ACC112 (cell line): ENCODE results near the gene GRK5.

Source experiments
- H2AFZ ChIP-seq: fragments of 200-600 bp; sonication (generic); one replicate; pipeline ENCODE4 v1.6.0; 2017; ENCODE audit warnings: antibody characterized with exemption, low read length; ENCODE audit not compliant: unreplicated experiment
- H3K27ac ChIP-seq: fragments of 200-600 bp; sonication (generic); 2 replicates; pipeline ENCODE4 v1.5.1; 2014; ENCODE audit warnings: low read depth, mild to moderate bottlenecking, antibody characterized with exemption, low read length, moderate library complexity
- H3K27me3 ChIP-seq: fragments of 200-600 bp; sonication (generic); 2 replicates; pipeline ENCODE4 v1.6.1; 2014; ENCODE audit warnings: mild to moderate bottlenecking, antibody characterized with exemption, low read length, moderate library complexity, mixed read lengths; ENCODE audit not compliant: insufficient read depth
- H3K36me3 ChIP-seq: fragments of 200-600 bp; sonication (generic); 2 replicates; pipeline ENCODE4 v1.6.1; 2016; ENCODE audit warnings: mild to moderate bottlenecking, antibody characterized with exemption, low read length, moderate library complexity, mixed read lengths; ENCODE audit not compliant: insufficient read depth
- H3K4me1 ChIP-seq: fragments of 200-600 bp; sonication (generic); one replicate; pipeline ENCODE4 v1.6.1; 2016; ENCODE audit warnings: low read length, mixed read lengths; ENCODE audit not compliant: insufficient read depth, unreplicated experiment, control insufficient read depth
- H3K4me3 ChIP-seq: fragments of 200-600 bp; sonication (generic); 2 replicates; pipeline ENCODE4 v1.5.1; 2014; ENCODE audit warnings: mild to moderate bottlenecking, low read depth, low read length
- H3K79me2 ChIP-seq: fragments of 200-600 bp; sonication (generic); one replicate; pipeline ENCODE4 v1.6.0; 2016; ENCODE audit warnings: low read length; ENCODE audit not compliant: control insufficient read depth, unreplicated experiment, insufficient read depth

GRK5 gene

DNA sequence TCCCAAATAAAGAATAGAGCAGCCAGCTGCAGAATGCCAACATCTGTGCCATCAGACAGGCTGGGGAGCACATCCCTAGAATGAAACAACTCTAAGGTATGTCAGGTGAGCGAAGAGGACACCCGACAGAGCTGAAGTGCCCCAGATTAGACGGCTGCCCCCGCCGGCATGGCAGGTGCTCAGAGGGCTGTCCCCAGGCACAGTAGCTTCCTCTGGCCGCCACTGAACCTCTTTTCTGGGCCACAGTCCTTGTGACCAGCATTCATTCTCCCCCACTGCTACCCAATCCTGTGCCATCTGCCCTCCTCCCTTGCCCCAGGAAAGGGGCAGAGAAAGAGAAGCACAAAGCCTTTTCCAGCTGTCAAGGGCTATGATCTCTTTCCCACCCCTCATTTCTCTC is 293.4 kb downstream of the GRK5 start:
- Histone ChIP-seq H3K36me3 (0 out of 2 replicates have a peak, but pooled peaks cover 3% of the 10 kb centered on the region), H3K27me3 (no peaks in the 10 kb centered on the region), H2AFZ (no peak overlapping the region), H3K27ac (no peak overlapping the region), H3K4me3 (no peak overlapping the region), H3K4me1 (no peaks in the 10 kb centered on the region), H3K79me2 (no peaks in the 10 kb centered on the region)

DNA sequence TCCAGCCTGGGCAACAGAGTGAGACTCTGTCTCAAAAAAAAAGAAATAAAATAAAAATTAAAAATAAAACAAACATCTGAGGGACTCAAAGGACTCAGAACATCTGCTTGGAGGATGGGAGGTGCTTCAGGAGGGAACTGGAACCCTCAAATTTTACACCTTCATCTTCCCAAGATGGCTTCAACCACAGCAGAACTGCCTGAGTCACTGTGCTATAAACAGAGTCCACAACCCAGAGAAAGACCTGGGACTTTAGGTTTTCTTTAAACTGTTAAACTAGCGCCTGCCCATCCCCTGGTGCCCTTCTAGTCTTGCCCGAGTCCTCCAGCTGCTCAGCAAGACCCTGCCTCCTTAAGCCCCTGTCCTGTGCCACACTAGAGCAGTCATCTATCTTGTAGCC is 294.3 kb downstream of the GRK5 start:
- no peak overlapping the region for H3K4me3 ChIP-seq
- H3K27ac ChIP-seq, result no peak overlapping the region
- no peaks in the 10 kb centered on the region for H3K79me2 ChIP-seq
- 0 out of 2 replicates have a peak, but pooled peaks cover 3% of the 10 kb centered on the region for H3K36me3 ChIP-seq
- H3K27me3 ChIP-seq, result no peaks in the 10 kb centered on the region
- no peak overlapping the region for H2AFZ ChIP-seq
- H3K4me1 ChIP-seq, result no peaks in the 10 kb centered on the region

DNA sequence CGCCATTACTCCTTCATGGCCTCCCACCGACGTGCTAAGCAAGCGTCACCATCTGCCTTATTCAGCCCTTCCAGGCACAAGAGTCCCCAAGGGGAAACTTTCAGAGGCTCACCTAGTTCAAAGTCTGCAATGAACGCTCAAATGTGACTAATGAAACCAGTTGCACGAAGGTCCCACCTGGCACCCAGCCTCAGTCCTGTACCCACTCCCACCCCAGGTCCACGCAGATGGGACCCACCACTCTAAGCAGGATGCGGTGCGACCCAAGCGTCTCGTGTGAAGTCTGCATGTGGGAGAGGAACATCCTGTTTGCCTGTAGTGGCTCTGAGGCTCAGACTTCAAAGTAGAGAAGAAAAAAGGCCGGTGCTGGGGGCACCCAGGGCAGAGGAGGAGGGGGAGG is 294.8 kb downstream of the GRK5 start:
- Histone ChIP-seq H3K79me2 (no peaks in the 10 kb centered on the region), H3K27me3 (no peaks in the 10 kb centered on the region), H3K27ac (no peak overlapping the region), H3K4me3 (no peak overlapping the region), H3K4me1 (no peaks in the 10 kb centered on the region), H2AFZ (no peak overlapping the region), H3K36me3 (0 out of 2 replicates have a peak, but pooled peaks cover 3% of the 10 kb centered on the region)

DNA sequence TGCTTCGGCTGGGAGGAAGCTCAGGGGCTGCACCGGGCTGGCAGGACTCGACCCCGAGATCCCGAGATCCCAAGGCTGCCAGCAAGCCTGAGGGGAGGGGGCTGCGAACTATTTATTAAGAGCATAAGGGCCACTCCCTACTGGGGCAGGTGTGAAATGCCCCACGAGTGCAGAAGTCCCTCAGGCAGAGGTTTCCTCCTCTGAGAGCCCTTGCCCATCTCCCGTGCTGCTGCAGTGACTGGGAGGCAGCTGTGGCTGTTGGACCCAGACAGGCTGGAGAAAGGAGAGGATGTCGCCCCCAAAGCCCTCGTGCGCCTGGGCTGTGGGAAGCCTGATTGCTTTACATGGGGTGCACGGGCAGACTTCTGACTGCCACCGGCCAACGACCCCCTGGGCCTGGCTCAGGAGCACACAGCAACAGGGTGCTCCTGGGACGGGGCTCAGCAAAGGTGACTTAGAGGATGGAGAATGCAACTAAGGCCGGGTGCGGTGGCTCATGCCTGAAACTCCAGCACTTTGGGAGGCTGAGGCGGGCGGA is 295.3 kb downstream of the GRK5 start:
- Histone ChIP-seq H3K27me3 (no peaks in the 10 kb centered on the region), H2AFZ (no peak overlapping the region), H3K27ac (no peak overlapping the region), H3K79me2 (no peaks in the 10 kb centered on the region), H3K4me1 (no peaks in the 10 kb centered on the region), H3K4me3 (no peak overlapping the region), H3K36me3 (0 out of 2 replicates have a peak, but pooled peaks cover 3% of the 10 kb centered on the region)

DNA sequence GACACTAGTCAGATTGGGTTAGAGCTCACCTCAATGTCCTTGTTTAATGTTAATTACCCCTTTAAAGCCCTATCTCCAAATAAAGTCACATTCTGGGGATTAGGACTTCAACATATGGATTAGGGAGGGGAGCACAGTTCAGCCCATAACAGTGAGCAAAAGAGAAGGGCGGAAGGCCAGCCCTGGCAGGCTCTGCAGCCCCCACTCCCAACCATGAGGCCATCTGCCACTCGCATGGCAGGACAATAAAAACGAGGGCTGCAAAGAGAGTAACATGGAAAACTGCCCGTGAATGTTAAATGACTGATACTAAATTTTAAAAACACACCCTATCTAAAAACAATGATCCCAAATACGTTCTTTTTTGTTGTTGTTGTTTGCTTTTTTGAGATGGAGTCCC is 296.4 kb downstream of the GRK5 start:
- Histone ChIP-seq H3K27ac (no peak overlapping the region), H2AFZ (no peak overlapping the region), H3K36me3 (0 out of 2 replicates have a peak, but pooled peaks cover 3% of the 10 kb centered on the region)

DNA sequence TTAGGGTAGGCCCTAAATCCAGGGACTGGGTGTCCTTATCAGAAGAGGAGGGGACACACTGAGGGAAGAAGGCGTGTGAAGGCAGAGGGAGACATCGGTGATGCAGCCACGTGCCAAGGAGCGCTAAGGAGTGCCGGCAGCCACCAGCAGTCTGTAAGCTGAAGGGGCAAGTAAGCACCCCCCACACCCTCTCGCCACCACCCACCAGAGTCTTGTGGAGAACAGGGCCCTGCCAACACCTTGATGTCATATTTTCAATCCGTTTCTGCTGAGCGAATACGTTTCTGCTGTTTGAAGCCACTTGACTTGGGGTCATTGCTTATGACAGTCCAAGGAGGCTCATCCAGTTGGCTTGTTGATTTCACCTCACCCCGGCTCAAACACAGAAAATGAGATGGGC is 297.3 kb downstream of the GRK5 start:
- Histone ChIP-seq H3K4me3 (no peak overlapping the region), H3K79me2 (no peaks in the 10 kb centered on the region), H3K27me3 (no peaks in the 10 kb centered on the region), H2AFZ (no peak overlapping the region), H3K36me3 (0 out of 2 replicates have a peak, but pooled peaks cover 1% of the 10 kb centered on the region), H3K27ac (no peak overlapping the region), H3K4me1 (no peaks in the 10 kb centered on the region)

More for the DNA sequence above, 296.4 kb downstream of the GRK5 start:
- H3K27me3 ChIP-seq, result no peaks in the 10 kb centered on the region
- H3K4me1 ChIP-seq, result no peaks in the 10 kb centered on the region
- no peaks in the 10 kb centered on the region for H3K79me2 ChIP-seq
- H3K4me3 ChIP-seq, result no peak overlapping the region

DNA sequence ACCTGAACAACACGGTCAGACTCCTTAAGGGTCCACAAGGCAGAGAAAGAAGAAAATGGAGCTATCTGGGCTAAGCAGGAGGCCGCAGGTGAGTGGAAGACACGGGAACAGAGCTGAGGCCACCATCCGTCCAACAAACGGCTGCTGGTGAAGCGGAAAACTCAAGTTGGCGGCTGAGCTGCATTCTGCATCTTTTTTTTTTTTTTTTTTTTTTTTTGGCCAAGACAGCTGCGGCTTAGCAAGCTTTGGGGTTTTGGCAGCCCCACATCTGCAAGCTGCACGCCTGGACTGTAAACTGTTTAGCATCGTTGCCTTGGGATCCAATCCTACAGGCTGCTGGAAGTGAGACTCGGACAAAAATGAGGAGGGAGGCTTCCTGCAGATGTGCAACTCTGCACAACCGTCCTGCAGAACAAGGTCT is 297.8 kb downstream of the GRK5 start:
- Histone ChIP-seq H3K27ac (no peak overlapping the region), H3K27me3 (no peaks in the 10 kb centered on the region), H2AFZ (no peak overlapping the region), H3K79me2 (no peaks in the 10 kb centered on the region), H3K4me1 (no peaks in the 10 kb centered on the region), H3K36me3 (no peaks in the 10 kb centered on the region), H3K4me3 (no peak overlapping the region)
